ENCODE results near the gene MTMR6. TPM values are rescaled to one million over a fixed set of nuclear protein-coding genes. Genes with fewer than 3 reads are reported as not detected.
A peak's percentile ranks its signal among the peaks of the same experiment; 100 is the strongest.

Gene MTMR6
- total RNA-seq, 1 donor: 29.9 TPM

DNA sequence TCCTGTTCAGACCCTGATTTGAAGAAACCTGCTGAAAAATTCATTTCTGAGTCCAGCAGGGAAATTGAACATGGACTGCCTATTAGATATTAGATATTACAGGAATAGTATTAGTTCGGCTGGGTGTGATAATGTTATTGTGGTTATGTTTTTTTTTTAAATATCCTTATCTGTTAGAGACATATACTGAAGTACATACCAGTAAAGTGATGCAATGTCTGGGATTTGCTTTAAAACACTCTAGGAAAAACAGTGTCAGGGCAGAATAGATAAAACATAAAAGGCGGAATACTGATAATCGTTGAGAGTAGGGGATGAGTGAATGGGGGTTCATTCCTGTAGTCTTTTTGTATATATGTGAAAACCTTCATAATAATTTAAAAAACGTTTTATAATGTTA is 86.5 kb downstream of the MTMR6 start:
- no peak overlapping the region for H3K4me3 ChIP-seq (ENCODE audit: low read depth, low read length)
- peak; percentile 6 for DNase-seq (ENCODE audit: low read depth)
- TF ChIP-seq, protein P1, sequence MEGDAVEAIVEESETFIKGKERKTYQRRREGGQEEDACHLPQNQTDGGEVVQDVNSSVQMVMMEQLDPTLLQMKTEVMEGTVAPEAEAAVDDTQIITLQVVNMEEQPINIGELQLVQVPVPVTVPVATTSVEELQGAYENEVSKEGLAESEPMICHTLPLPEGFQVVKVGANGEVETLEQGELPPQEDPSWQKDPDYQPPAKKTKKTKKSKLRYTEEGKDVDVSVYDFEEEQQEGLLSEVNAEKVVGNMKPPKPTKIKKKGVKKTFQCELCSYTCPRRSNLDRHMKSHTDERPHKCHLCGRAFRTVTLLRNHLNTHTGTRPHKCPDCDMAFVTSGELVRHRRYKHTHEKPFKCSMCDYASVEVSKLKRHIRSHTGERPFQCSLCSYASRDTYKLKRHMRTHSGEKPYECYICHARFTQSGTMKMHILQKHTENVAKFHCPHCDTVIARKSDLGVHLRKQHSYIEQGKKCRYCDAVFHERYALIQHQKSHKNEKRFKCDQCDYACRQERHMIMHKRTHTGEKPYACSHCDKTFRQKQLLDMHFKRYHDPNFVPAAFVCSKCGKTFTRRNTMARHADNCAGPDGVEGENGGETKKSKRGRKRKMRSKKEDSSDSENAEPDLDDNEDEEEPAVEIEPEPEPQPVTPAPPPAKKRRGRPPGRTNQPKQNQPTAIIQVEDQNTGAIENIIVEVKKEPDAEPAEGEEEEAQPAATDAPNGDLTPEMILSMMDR (IDR thresholded peaks at IDR 0.05; ENCODE audit: insufficient read depth, low read length): no peak

DNA sequence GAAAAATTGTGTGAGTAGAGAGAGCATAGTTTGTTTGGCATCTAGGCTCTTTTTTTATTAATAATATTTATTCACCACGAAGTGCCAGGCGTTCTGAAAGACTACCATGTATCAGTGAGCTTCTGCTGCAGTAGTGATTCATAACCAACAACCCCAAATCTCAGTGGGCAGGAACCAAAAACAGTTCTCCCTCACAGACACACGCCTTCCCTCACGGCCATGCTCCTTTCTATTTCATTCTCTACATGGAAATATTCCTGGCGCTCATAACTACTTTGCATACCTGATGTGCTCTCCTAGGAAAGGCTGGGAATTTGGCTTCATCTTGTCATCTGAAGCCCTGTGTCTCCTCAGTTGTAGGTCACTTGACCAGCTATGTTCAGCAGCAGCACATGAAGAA is 88.6 kb downstream of the MTMR6 start:
- H3K4me3 ChIP-seq (ENCODE audit: low read depth, low read length): no peak overlapping the region
- no peak for DNase-seq (ENCODE audit: low read depth)
- TF ChIP-seq, protein P1 (IDR thresholded peaks at IDR 0.05; ENCODE audit: insufficient read depth, low read length): no peak

DNA sequence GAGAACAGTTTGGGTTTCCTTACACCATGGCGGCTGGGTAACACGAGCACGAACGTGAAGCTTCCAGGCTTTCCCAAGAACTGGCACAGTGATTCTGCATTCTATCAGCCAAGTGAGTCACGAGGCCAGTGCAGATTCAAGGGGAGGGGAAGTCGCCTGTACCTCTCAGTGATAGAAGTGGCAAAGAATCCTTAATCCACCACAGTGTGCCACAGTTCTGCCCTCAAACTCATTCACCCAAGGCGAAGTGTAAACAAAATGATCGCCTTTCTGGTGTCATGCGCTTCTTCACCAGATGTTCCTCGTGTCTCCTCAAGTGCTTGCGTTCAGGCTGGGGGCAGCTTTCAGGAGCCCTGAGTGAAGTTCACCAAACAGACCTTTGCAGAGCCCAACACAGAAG is 90.3 kb downstream of the MTMR6 start:
- no peak for DNase-seq (ENCODE audit: low read depth)
- TF ChIP-seq, protein P1 (IDR thresholded peaks at IDR 0.05; ENCODE audit: insufficient read depth, low read length): no peak
- H3K4me3 ChIP-seq (ENCODE audit: low read depth, low read length): no peak overlapping the region

Other genes starting within 250 kb of the MTMR6 start
- gene PABPC3, start 191.4 kb downstream of the MTMR6 start, total RNA-seq (ENCODE audit: low replicate concordance): 0.08 and 0.09 TPM in 2 replicates
- not detected in 2 replicates for gene AMER2, start 115.2 kb downstream of the MTMR6 start, total RNA-seq (ENCODE audit: low replicate concordance)
- 14.2 and 57.3 TPM in 2 replicates for gene NUP58, start 14.1 kb upstream of the MTMR6 start, total RNA-seq (ENCODE audit: low replicate concordance)
- under 0.01 TPM in 1 of 2 replicates, not detected in the other for gene ATP8A2, start 84.5 kb upstream of the MTMR6 start, total RNA-seq (ENCODE audit: low replicate concordance)

All from fibroblast of the aortic adventitia (primary cell).